Activated CD8-positive, alpha-beta T cell treated with anti-CD3 and anti-CD28 coated beads, Interleukin-2, amount 10 ng/mL, durations not matched to agents 7 days and 5 days (primary cell): Measurements from ENCODE around the gene CX3CR1. TPM values are rescaled to one million over a fixed set of nuclear protein-coding genes. Genes with fewer than 3 reads are reported as not detected.

ENCODE experiments used
- ATAC-seq: fragments of 150-1000 bp; cut with Tn5 transposase; one replicate; pipeline ENCODE4 v1.10.0; 2021; ENCODE audit warnings: moderate library complexity
- CTCF ChIA-PET: fragments of 350-600 bp; sonication (Branson Sonifier 250); formaldehyde crosslinking; loops from one replicate; lab custom pipeline; 2021; ENCODE audit warnings: antibody characterized with exemption; lab: Charles Lee
- POLR2A ChIA-PET: fragments of 350-600 bp; sonication (Branson Sonifier 250); formaldehyde crosslinking; loops from one replicate; lab custom pipeline; 2021; ENCODE audit warnings: antibody characterized with exemption; lab: Charles Lee
- DNase-seq: peaks from one replicate; pipeline ENCODE4 v3.0.0-alpha.2; 2020
- H3K27ac Mint-ChIP-seq: one replicate; pipeline ENCODE4 v1.8.0; 2021; ENCODE audit warnings: mild to moderate bottlenecking, mixed read lengths
- H3K27me3 Mint-ChIP-seq: one replicate; pipeline ENCODE4 v1.8.0; 2021; ENCODE audit warnings: low read depth, mixed read lengths
- H3K36me3 Mint-ChIP-seq: one replicate; pipeline ENCODE4 v1.8.0; 2021; ENCODE audit warnings: low read depth, mixed read lengths
- H3K4me1 Mint-ChIP-seq: one replicate; pipeline ENCODE4 v1.8.0; 2021; ENCODE audit warnings: low read depth, mixed read lengths
- H3K4me3 Mint-ChIP-seq: one replicate; pipeline ENCODE4 v1.8.0; 2021; ENCODE audit warnings: mild to moderate bottlenecking, mixed read lengths
- H3K9me3 Mint-ChIP-seq: one replicate; pipeline ENCODE4 v1.8.0; 2022; ENCODE audit warnings: mixed read lengths; ENCODE audit not compliant: insufficient read depth
- total RNA-seq, 2 experiments: library from RNA; stranded (reverse); gene quantifications; one replicate each; pipeline ENCODE4 v1.2.3, GENCODE V29; 2021

The CX3CR1 gene
- total RNA-seq, 2 experiments from 2014 or later = 0.42 to 0.95 TPM

GRCh38 chr3:39318301-39318700 is 38.5 kb upstream of the CX3CR1 start:
- DNase-seq (no peak), ATAC-seq (no peak)
- ChIA-PET POLR2A (interaction anchor here (0.8 kb wide), 1 partner anchor 29 kb away, joined by 4 read pairs; no protein-coding TSS in a partner anchor), CTCF (interaction anchor here (1.1 to 2.3 kb wide), 2 partner anchors 26 to 30 kb away, joined by 4 to 14 read pairs; no protein-coding TSS in a partner anchor)
- Mint-ChIP-seq H3K27me3 (peaks cover 8% of the 10 kb centered on the region), H3K9me3 (peaks cover 8% of the 10 kb centered on the region), H3K4me3 (no peak overlapping the region), H3K36me3 (peaks cover 12% of the 10 kb centered on the region), H3K4me1 (peaks cover 26% of the 10 kb centered on the region), H3K27ac (no peak overlapping the region)

DNA sequence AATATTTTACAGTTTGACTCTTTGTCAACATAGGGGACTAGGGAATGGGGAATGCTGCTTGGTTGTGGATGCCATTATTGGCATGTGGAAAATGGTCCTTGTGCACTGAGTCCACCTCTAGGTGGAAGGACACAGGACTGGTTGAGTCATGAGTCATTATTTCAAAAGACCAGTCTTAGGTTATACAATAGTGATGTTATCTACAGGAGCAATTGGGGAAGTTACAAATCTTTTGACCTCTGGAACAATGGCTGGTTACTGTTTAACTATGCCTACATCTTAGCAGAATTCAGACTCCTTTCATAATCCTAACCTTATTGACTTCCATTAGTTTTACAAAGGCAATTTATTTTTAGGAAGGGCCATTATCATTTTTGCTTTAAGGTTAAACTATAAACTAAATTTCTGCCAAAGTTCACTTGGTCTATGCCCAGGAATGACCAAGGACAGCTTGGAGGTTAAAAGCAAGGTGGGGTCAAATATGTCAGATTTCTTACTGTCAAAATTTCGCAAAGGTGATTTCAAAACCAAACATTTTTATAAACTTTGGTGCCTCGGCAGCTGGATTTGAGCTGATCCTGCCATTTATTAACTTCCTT is 37.8 kb upstream of the CX3CR1 start:
- Mint-ChIP-seq H3K4me3 (no peak overlapping the region), H3K36me3 (peaks cover 12% of the 10 kb centered on the region), H3K4me1 (peaks cover 20% of the 10 kb centered on the region), H3K9me3 (peaks cover 8% of the 10 kb centered on the region), H3K27me3 (peaks cover 8% of the 10 kb centered on the region), H3K27ac (no peak overlapping the region)
- ChIA-PET POLR2A (no interaction called here), CTCF (interaction anchor here (2.3 kb wide), 1 partner anchor 25 kb away, joined by 14 read pairs; no protein-coding TSS in a partner anchor)
- ATAC-seq (no peak), DNase-seq (no peak)

- H3K9me3 Mint-ChIP-seq = peaks cover 15% of the 10 kb centered on the region
- peaks cover 11% of the 10 kb centered on the region for H3K36me3 Mint-ChIP-seq
- ChIA-PET CTCF (interaction anchor here (1.3 kb wide), 1 partner anchor 27 kb away, joined by 3 read pairs; no protein-coding TSS in a partner anchor), POLR2A (no interaction called here)
- H3K27me3 Mint-ChIP-seq = peaks cover 10% of the 10 kb centered on the region
- H3K4me1 Mint-ChIP-seq = peaks cover 7% of the 10 kb centered on the region
- H3K27ac Mint-ChIP-seq = no peak overlapping the region
- ATAC-seq (no peak), DNase-seq (no peak)
- H3K4me3 Mint-ChIP-seq = no peak overlapping the region
Measured at GRCh38 chr3:39315420-39315819, 35.6 kb upstream of the CX3CR1 start.

DNA sequence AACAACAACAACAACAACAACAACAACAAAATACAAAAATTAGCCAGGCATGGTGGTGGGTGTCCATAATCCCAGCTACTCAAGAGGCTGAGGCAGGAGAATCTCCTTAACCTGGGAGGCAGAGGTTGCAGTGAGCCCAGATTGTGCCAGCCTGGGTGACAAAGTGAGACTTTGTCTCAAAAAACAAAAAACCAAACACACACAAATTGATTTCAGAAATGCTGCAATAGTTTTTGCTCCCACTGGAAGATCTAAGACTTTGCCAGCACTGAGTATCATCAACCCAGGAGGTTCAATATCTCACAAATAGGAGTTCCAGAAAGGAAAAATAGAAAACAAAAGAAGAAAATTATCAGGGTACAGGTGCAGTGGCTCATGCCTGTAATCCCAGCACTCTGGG is 33.5 kb upstream of the CX3CR1 start:
- Mint-ChIP-seq H3K36me3 (peaks cover 11% of the 10 kb centered on the region), H3K4me3 (no peak overlapping the region), H3K27ac (no peak overlapping the region), H3K4me1 (peaks cover 7% of the 10 kb centered on the region), H3K9me3 (peaks cover 15% of the 10 kb centered on the region), H3K27me3 (peaks cover 12% of the 10 kb centered on the region)
- DNase-seq = no peak
- ATAC-seq = no peak
- ChIA-PET CTCF (no interaction called here), POLR2A (no interaction called here)

DNA sequence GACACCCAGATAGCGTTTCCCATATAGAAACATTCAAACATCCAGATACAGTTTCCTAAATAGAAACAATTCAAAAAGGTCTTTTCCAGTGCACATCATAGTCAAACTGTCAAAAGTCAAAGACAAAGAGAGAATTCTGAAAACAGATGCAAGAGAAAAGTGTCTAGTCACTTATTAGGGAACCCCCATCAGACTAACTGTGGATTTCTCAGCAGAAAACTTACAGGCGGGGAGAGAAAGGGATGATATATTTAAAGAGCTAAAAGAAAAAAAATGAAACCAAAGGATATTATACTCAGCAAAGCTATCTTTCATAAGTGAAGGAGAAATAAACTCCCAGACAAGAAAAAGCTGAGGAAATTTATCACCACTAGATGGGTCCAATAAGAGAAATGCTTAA is 22.3 kb upstream of the CX3CR1 start:
- DNase-seq = no peak
- no peaks in the 10 kb centered on the region for H3K4me1 Mint-ChIP-seq
- peaks cover 29% of the 10 kb centered on the region for H3K9me3 Mint-ChIP-seq
- ATAC-seq = no peak
- H3K27ac Mint-ChIP-seq = no peak overlapping the region
- ChIA-PET POLR2A (no interaction called here), CTCF (interaction anchor here (1.5 to 3.8 kb wide), 3 partner anchors 10 to 76 kb away, joined by 3 to 18 read pairs (median 7); no protein-coding TSS in a partner anchor)
- H3K27me3 Mint-ChIP-seq = peaks cover 23% of the 10 kb centered on the region
- no peak overlapping the region for H3K4me3 Mint-ChIP-seq
- peaks cover 14% of the 10 kb centered on the region for H3K36me3 Mint-ChIP-seq

GRCh38 chr3:39299279-39299678 is 19.4 kb upstream of the CX3CR1 start:
- H3K36me3 Mint-ChIP-seq = peaks cover 12% of the 10 kb centered on the region
- H3K27ac Mint-ChIP-seq = no peak overlapping the region
- DNase-seq (no peak), ATAC-seq (no peak)
- H3K9me3 Mint-ChIP-seq = peaks cover 19% of the 10 kb centered on the region
- H3K27me3 Mint-ChIP-seq = peaks cover 16% of the 10 kb centered on the region
- peaks cover 22% of the 10 kb centered on the region for H3K4me1 Mint-ChIP-seq
- H3K4me3 Mint-ChIP-seq = no peak overlapping the region
- ChIA-PET CTCF (interaction anchor here (1.9 to 2.7 kb wide), 2 partner anchors 11 to 79 kb away, joined by 8 to 15 read pairs; no protein-coding TSS in a partner anchor), POLR2A (interaction anchor here (0.6 to 0.7 kb wide), 2 partner anchors 94 to 112 kb away, joined by 3 to 4 read pairs; no protein-coding TSS in a partner anchor)

GRCh38 chr3:39296197-39297077 is 16.6 kb upstream of the CX3CR1 start:
- H3K4me3 Mint-ChIP-seq = no peak overlapping the region
- peaks cover 14% of the 10 kb centered on the region for H3K9me3 Mint-ChIP-seq
- CTCF ChIA-PET = interaction anchor here (0.7 to 10.6 kb wide), 8 partner anchors 8 to 118 kb away, joined by 3 to 238 read pairs (median 4); no protein-coding TSS in a partner anchor
- no peak for ATAC-seq
- H3K36me3 Mint-ChIP-seq = peaks cover 8% of the 10 kb centered on the region
- DNase-seq = no peak
- peaks cover 10% of the 10 kb centered on the region for H3K27me3 Mint-ChIP-seq
- H3K4me1 Mint-ChIP-seq = peaks cover 32% of the 10 kb centered on the region
- POLR2A ChIA-PET = no interaction called here
- H3K27ac Mint-ChIP-seq = no peak overlapping the region

DNA sequence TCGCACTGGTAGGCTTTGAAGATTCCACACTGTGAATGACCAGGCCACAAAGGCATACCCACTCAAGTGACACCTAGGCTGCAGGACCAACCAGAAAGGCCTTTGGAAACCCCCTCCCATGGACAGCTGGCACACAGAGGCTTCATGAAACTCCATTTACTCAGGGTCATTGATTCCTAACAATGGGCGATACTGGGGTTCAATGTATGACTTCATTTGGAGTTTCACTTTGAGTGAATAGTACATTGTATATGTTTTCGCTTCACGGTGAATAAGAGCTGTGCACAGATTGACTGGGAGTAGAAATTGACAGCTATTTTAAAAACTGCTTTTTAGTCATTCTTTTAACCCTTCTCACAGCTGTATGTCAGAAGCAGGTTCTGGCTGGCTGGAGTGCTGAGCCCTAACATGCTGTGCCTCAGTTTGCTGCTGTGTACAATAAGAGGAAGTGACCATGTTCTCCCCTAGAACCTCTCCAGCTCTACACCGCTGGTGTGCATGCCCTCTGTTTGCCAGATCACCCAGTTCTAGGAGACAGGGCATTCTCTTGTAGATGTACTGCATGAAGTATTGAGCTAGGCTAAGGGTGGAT is 15.4 kb upstream of the CX3CR1 start:
- no peak for ATAC-seq
- ChIA-PET CTCF (interaction anchor here (0.7 to 10.6 kb wide), 11 partner anchors 14 to 117 kb away, joined by 3 to 238 read pairs (median 3); partner anchors contain the start of gene CX3CR1), POLR2A (interaction anchor here (0.7 kb wide), 1 partner anchor 92 kb away, joined by 3 read pairs; no protein-coding TSS in a partner anchor)
- no peak for DNase-seq
- peaks cover 14% of the 10 kb centered on the region for H3K9me3 Mint-ChIP-seq
- peaks cover 8% of the 10 kb centered on the region for H3K36me3 Mint-ChIP-seq
- no peak overlapping the region for H3K4me3 Mint-ChIP-seq
- peaks cover 37% of the 10 kb centered on the region for H3K4me1 Mint-ChIP-seq
- H3K27ac Mint-ChIP-seq = no peak overlapping the region
- H3K27me3 Mint-ChIP-seq = peaks cover 9% of the 10 kb centered on the region

GRCh38 chr3:39294446-39295183 is 14.8 kb upstream of the CX3CR1 start:
- ChIA-PET POLR2A (interaction anchor here (0.5 kb wide), 1 partner anchor 192 kb away, joined by 4 read pairs; no protein-coding TSS in a partner anchor), CTCF (interaction anchor here (0.8 to 10.6 kb wide), 9 partner anchors 15 to 122 kb away, joined by 3 to 238 read pairs (median 3); partner anchors contain the start of gene CX3CR1)
- ATAC-seq (peak; percentile 24), DNase-seq (peak; percentile 31)
- peaks cover 3% of the 10 kb centered on the region for H3K36me3 Mint-ChIP-seq
- peak overlapping the region; percentile 77 for H3K27ac Mint-ChIP-seq
- peaks cover 5% of the 10 kb centered on the region for H3K27me3 Mint-ChIP-seq
- peaks cover 43% of the 10 kb centered on the region for H3K4me1 Mint-ChIP-seq
- peaks cover 11% of the 10 kb centered on the region for H3K9me3 Mint-ChIP-seq
- H3K4me3 Mint-ChIP-seq = no peak overlapping the region

- Mint-ChIP-seq H3K36me3 (no peaks in the 10 kb centered on the region), H3K9me3 (no peaks in the 10 kb centered on the region), H3K27ac (no peak overlapping the region), H3K4me3 (no peak overlapping the region), H3K27me3 (no peaks in the 10 kb centered on the region), H3K4me1 (peaks cover 60% of the 10 kb centered on the region)
- DNase-seq (no peak), ATAC-seq (no peak)
- ChIA-PET POLR2A (interaction anchor here (1.1 kb wide), 2 partner anchors 101 to 113 kb away, joined by 3 to 5 read pairs; partner anchors contain the start of genes RPSA and XIRP1), CTCF (interaction anchor here (0.8 to 10.6 kb wide), 34 partner anchors 9 to 294 kb away, joined by 3 to 483 read pairs (median 10); partner anchors contain the start of genes CCR8, CX3CR1, RPSA and XIRP1)
Measured at GRCh38 chr3:39292961-39293360, 13.1 kb upstream of the CX3CR1 start.
